Heart right ventricle (tissue), 16 donors: Measurements from ENCODE around the gene FAAH. TPM values are rescaled to one million over a fixed set of nuclear protein-coding genes. Genes with fewer than 3 reads are reported as not detected.

ENCODE experiments used
- ATAC-seq, 8 donors: fragments of 200-7000 bp; cut with Tn5 transposase; one replicate each; pipeline ENCODE4 v1.9.1; 2020; ENCODE audit warnings: mild to moderate bottlenecking in 8 of 8, moderate library complexity in 8 of 8, moderate number of reproducible peaks in 1 of 8
- DNase-seq, 2 donors: peaks; one replicate each; pipeline ENCODE4 v3.0.0-alpha.2; 2020
- H3K27ac ChIP-seq, 10 donors: fragments of 200-600 bp; sonication (generic) in 2 of 10; one replicate each; pipeline versions ENCODE4 v1.5.0 to v1.8.0; 2020 to 2022; ENCODE audit warnings: mild to moderate bottlenecking in 3 of 10
- H3K27me3 ChIP-seq, 7 donors: fragments of 200-600 bp; one replicate each; pipeline ENCODE4 v1.8.0; 2021 to 2022; ENCODE audit warnings: mild to moderate bottlenecking in 2 of 7
- H3K36me3 ChIP-seq, 9 donors: fragments of 200-600 bp; sonication (generic) in 1 of 9; one replicate each; pipeline versions ENCODE4 v1.5.0 to v1.8.0; 2020 to 2022; ENCODE audit warnings: mild to moderate bottlenecking in 2 of 9
- H3K4me1 ChIP-seq, 9 donors: fragments of 200-600 bp; sonication (generic) in 1 of 9; one replicate each; pipeline versions ENCODE4 v1.5.0 to v1.8.0; 2020 to 2022; ENCODE audit warnings: mild to moderate bottlenecking in 4 of 9
- H3K4me3 ChIP-seq, 10 donors: fragments of 200-600 bp; sonication (generic) in 2 of 10; one replicate each; pipeline versions ENCODE4 v1.5.0 to v1.8.0; 2020 to 2022; ENCODE audit warnings: mild to moderate bottlenecking in 7 of 10, moderate library complexity in 2 of 10
- H3K9me3 ChIP-seq, 11 donors: fragments of 200-600 bp in 10 of 11; sonication (generic) in 2 of 11; one replicate each; pipeline versions ENCODE4 v1.5.0 to v1.8.0; 2013 to 2022; ENCODE audit warnings: mild to moderate bottlenecking in 2 of 11, control low read depth in 1 of 11, moderate library complexity in 1 of 11
- CTCF ChIP-seq, 9 donors: fragments of 200-600 bp; sonication (generic) in 2 of 9; IDR thresholded peaks; one replicate each; pipeline versions ENCODE4 v1.5.0 to v1.8.0; 2021 to 2022; ENCODE audit warnings: antibody characterized with exemption in 9 of 9, mild to moderate bottlenecking in 5 of 9, moderate library complexity in 1 of 9
- WGBS, 2 donors: extraction: QIAGEN DNeasy Blood & Tissue Kit; methylation state at CpG; one replicate each; pipeline ENCODE4 v1.1.7; 2013; ENCODE audit warnings: inconsistent platforms in 1 of 2; 5-methylcytosine and 5-hydroxymethylcytosine counted together
- intact Hi-C, 10 donors: fragments of 100-400 bp; cut with DNase I; formaldehyde crosslinking; loops; one replicate each; pipeline versions ENCODE4 v1.11.1 to v1.14.2; 2022
- polyA plus RNA-seq, 2 donors: library from polyadenylated mRNA; stranded (reverse); fragments of 200-250 nt; gene quantifications; one replicate each; pipeline ENCODE4 v1.2.3, GENCODE V29; 2013
- total RNA-seq, 10 donors: library from RNA; stranded (reverse); fragmentation: NEBNext Ultra II Directional in 3 of 10; extraction: Animal tissue kit (Norgen Biotek cat#: 25700) in 3 of 10; gene quantifications; one replicate each; pipeline versions ENCODE4 v1.2.1 to v1.2.4, GENCODE V29; 2021 to 2023
- donor health status: Arrhythmogenic right ventricular cardiomyopathy.
- donor health status: ischemic (EF 13 %, LVEDD 7.1; RV severe dilation, severe dysfunction).
- donor health status: healthy with polysubstance abuse.
- donor health status: DM: no; HTN: yes; CAD: no.
- donor health status: DM: no; HTN: no; CAD: no.
- donor health status: ischemic (EF 25% LVEDD 6.9; RV normal size, moderate dysfunction).
- donor health status: ischemic (EF 25% LVEDD 5.7; RV mildly dilated, moderate dysfunction).
- donor health status: healthy.
- donor health status: DM: yes; HTN: yes; CAD: no.
- donor health status: Ischemic cardiomyopathy.
- donor health status: ischemic (EF 35%, LVEDD 5.7; RV mildly dilated, moderate dysfunction).
- donor health status: nonischemic (EF 11% LVEDD 7.7; RV severe dilation, severe dysfunction).
- donor health status: DM: yes; HTN: yes; CAD: no.
- donor health status: PGD.
- donor health status: ischemic (EF 29% LVEDD 5.4; RV normal size, mild dysfunction).
- donor health status: nonischemic (EF 23%, LVEDD 6.1; RV moderate dilation, normal function).

The FAAH gene
- total and polyA plus RNA-seq, 12 donors: 1.8 to 16.4 (median 3.1) TPM

- Histone ChIP-seq H3K27me3 (no peaks in the 10 kb centered on the region), H3K27ac (no peak overlapping the region), H3K9me3 (no peaks in the 10 kb centered on the region), H3K4me3 (no peak overlapping the region), H3K36me3 (peaks cover 0 to 3% (median 0%) of the 10 kb centered on the region in 9 donors), H3K4me1 (peaks cover 0 to 29% (median 11%) of the 10 kb centered on the region in 9 donors)
- no peak for ATAC-seq
- DNase-seq: no peak
- TF ChIP-seq CTCF (IDR thresholded peaks at IDR 0.05): no peak
- intact Hi-C loops: loop anchor here in 9 of 10 donors (1.0 to 5.0 kb wide), 6 partner anchors 35 to 317 kb away; no protein-coding TSS in a partner anchor
- WGBS, 2 donors: 84 to 85% methylated on average over 17 of the region's 17 CpGs
These were observed 11.6 kb downstream of the FAAH start for GRCh38 chr1:46405724-46406123.

- Histone ChIP-seq H3K27me3 (no peaks in the 10 kb centered on the region), H3K27ac (no peak overlapping the region), H3K9me3 (no peaks in the 10 kb centered on the region), H3K4me1 (peaks cover 0 to 20% (median 7%) of the 10 kb centered on the region in 9 donors), H3K4me3 (peak overlapping the region in 8 of 10 donors; percentile 5 to 38 (median 26)), H3K36me3 (peaks cover 0 to 3% (median 0%) of the 10 kb centered on the region in 9 donors)
- intact Hi-C loops: loop anchor here in 9 of 10 donors (1.0 to 5.0 kb wide), 6 partner anchors 34 to 315 kb away; no protein-coding TSS in a partner anchor
- no peak for DNase-seq
- no peak for ATAC-seq
- TF ChIP-seq CTCF (IDR thresholded peaks at IDR 0.05): no peak
- WGBS, 2 donors: 73% methylated on average over 13 of the region's 13 CpGs
These were observed 12.9 kb downstream of the FAAH start for GRCh38 chr1:46406881-46407608.

- Histone ChIP-seq H3K4me3 (no peak overlapping the region), H3K4me1 (peaks cover 0 to 14% (median 5%) of the 10 kb centered on the region in 9 donors), H3K27ac (no peak overlapping the region), H3K36me3 (peaks cover 0 to 3% (median 0%) of the 10 kb centered on the region in 9 donors), H3K9me3 (no peaks in the 10 kb centered on the region), H3K27me3 (no peaks in the 10 kb centered on the region)
- ATAC-seq (no peak), DNase-seq (no peak)
- intact Hi-C loops: loop anchor here in 8 of 10 donors (2.0 to 5.0 kb wide), 5 partner anchors 33 to 315 kb away; no protein-coding TSS in a partner anchor
- TF ChIP-seq CTCF (IDR thresholded peaks at IDR 0.05): no peak
- 91 to 95% methylated on average over 9 of the region's 9 CpGs for WGBS, 2 donors
These were observed 13.5 kb downstream of the FAAH start for GRCh38 chr1:46407636-46408035.

GRCh38 chr1:46408356-46409062, 14.4 kb downstream of the FAAH start:
- intact Hi-C loops: loop anchor here in 6 of 10 donors (5.0 kb wide), 3 partner anchors 119 to 314 kb away; no protein-coding TSS in a partner anchor
- Histone ChIP-seq H3K27ac (no peak overlapping the region), H3K9me3 (no peaks in the 10 kb centered on the region), H3K27me3 (no peaks in the 10 kb centered on the region), H3K4me3 (no peak overlapping the region), H3K4me1 (peaks cover 0 to 13% (median 4%) of the 10 kb centered on the region in 9 donors), H3K36me3 (peaks cover 0 to 3% (median 0%) of the 10 kb centered on the region in 9 donors)
- ATAC-seq (no peak), DNase-seq (no peak)
- no peak for TF ChIP-seq CTCF (IDR thresholded peaks at IDR 0.05)
- WGBS, 2 donors: 94 to 95% methylated on average over 12 of the region's 12 CpGs
